GM23248 (cell line): ENCODE results near the gene PDGFC. TPM values are rescaled to one million over a fixed set of nuclear protein-coding genes. Genes with fewer than 3 reads are reported as not detected.

ENCODE experiments used
- DNase-seq: peaks from one replicate; pipeline ENCODE4 v3.0.0-alpha.2; 2015
- H2AFZ ChIP-seq: fragments of 200-600 bp; sonication (generic); 2 replicates; pipeline ENCODE4 v1.6.1; 2016; ENCODE audit warnings: antibody characterized with exemption
- H3F3A ChIP-seq: fragments of 200-600 bp; sonication (generic); 2 replicates; pipeline ENCODE4 v1.6.1; 2016; ENCODE audit warnings: mild to moderate bottlenecking, antibody characterized with exemption, mixed run types; ENCODE audit not compliant: insufficient read depth
- H3K27ac ChIP-seq: fragments of 200-600 bp; sonication (generic); 2 replicates; pipeline ENCODE4 v1.5.1; 2016; ENCODE audit warnings: mild to moderate bottlenecking
- H3K27me3 ChIP-seq: fragments of 200-600 bp; sonication (generic); replicated peaks from 2 replicates; pipeline ENCODE4 v1.6.1; 2016; ENCODE audit warnings: mild to moderate bottlenecking; ENCODE audit not compliant: insufficient read depth
- H3K36me3 ChIP-seq: fragments of 200-600 bp; sonication (generic); 2 replicates; pipeline ENCODE4 v1.6.1; 2016; ENCODE audit warnings: low read depth, mild to moderate bottlenecking
- H3K4me1 ChIP-seq: fragments of 200-600 bp; sonication (generic); 2 replicates; pipeline ENCODE4 v1.6.1; 2016; ENCODE audit warnings: mild to moderate bottlenecking; ENCODE audit not compliant: insufficient read depth
- H3K4me2 ChIP-seq: fragments of 200-600 bp; sonication (generic); one replicate; pipeline ENCODE4 v1.6.1; 2016; ENCODE audit warnings: mild to moderate bottlenecking; ENCODE audit not compliant: unreplicated experiment
- H3K4me3 ChIP-seq: fragments of 200-600 bp; sonication (generic); 2 replicates; pipeline ENCODE4 v1.5.1; 2016; ENCODE audit warnings: mild to moderate bottlenecking
- H3K79me2 ChIP-seq: fragments of 200-600 bp; sonication (generic); 2 replicates; pipeline ENCODE4 v1.6.1; 2016; ENCODE audit warnings: mild to moderate bottlenecking; ENCODE audit not compliant: insufficient read depth
- H3K9ac ChIP-seq: fragments of 200-600 bp; sonication (generic); 2 replicates; pipeline ENCODE4 v1.6.1; 2016; ENCODE audit warnings: mild to moderate bottlenecking
- H3K9me2 ChIP-seq: fragments of 200-600 bp; sonication (generic); 2 replicates; pipeline ENCODE4 v1.6.1; 2016; ENCODE audit warnings: mixed run types, mild to moderate bottlenecking, moderate library complexity; ENCODE audit not compliant: insufficient read depth
- H3K9me3 ChIP-seq: fragments of 200-600 bp; sonication (generic); one replicate; pipeline ENCODE4 v1.6.1; 2017; ENCODE audit warnings: low read depth
- H4K20me1 ChIP-seq: fragments of 200-600 bp; sonication (generic); 2 replicates; pipeline ENCODE4 v1.6.0; 2016; ENCODE audit not compliant: insufficient read depth
- EZH2 ChIP-seq: fragments of 200-600 bp; sonication (generic); IDR thresholded peaks from 2 replicates; pipeline ENCODE4 v1.6.1; 2018; ENCODE audit warnings: antibody characterized with exemption, mild to moderate bottlenecking; ENCODE audit not compliant: insufficient read depth, poor library complexity, severe bottlenecking
- EZH2phosphoT487 ChIP-seq: fragments of 200-600 bp; sonication (generic); IDR thresholded peaks from 2 replicates; pipeline ENCODE4 v1.6.1; 2018; ENCODE audit warnings: antibody characterized with exemption, moderate library complexity, mild to moderate bottlenecking, low read depth; ENCODE audit not compliant: insufficient read depth
- WGBS, 2 experiments: methylation state at CpG; one replicate each; pipeline ENCODE4 v1.1.6; 2015 to 2017; ENCODE audit warnings: low lambda C conversion rate in 2 of 2, low coverage in 1 of 2; ENCODE audit errors: missing lambda C conversion rate in 2 of 2; 5-methylcytosine and 5-hydroxymethylcytosine counted together
- in situ Hi-C: fragments of 300-500 bp; cut with MboI; formaldehyde crosslinking; loops from 2 replicates; pipeline ENCODE4 v1.15.0; 2020
- polyA plus RNA-seq: library from polyadenylated mRNA; unstranded; fragments of >200 nt; fragmentation: Nextera tagmentation; extraction: Ambion mirVana; gene quantifications from 2 replicates; pipeline ENCODE4 v1.2.1, GENCODE V29; 2016
- total RNA-seq: library from RNA; depleted of rRNA; stranded (reverse); fragments of >200 nt; shearing (Covaris generic); gene quantifications from 2 replicates; pipeline ENCODE4 v1.2.3, GENCODE V29; 2014

The PDGFC gene
- total and polyA plus RNA-seq, 2 experiments from 2014 or later = 26.5 to 64.4 TPM

- H3K27ac ChIP-seq = peak overlapping the region; percentile 50
- H3K4me1 ChIP-seq = peaks cover 26% of the 10 kb centered on the region
- WGBS, 2 experiments = 0 to 2% methylated on average over 2 of the region's 2 CpGs
- H2AFZ ChIP-seq = no peak overlapping the region
- TF ChIP-seq EZH2 (no peak), EZH2phosphoT487 (no peak)
- no peaks in the 10 kb centered on the region for H3K9me3 ChIP-seq
- no peaks in the 10 kb centered on the region for H3K9me2 ChIP-seq
- H3F3A ChIP-seq = peaks cover 27% of the 10 kb centered on the region
- H4K20me1 ChIP-seq = no peaks in the 10 kb centered on the region
- in situ Hi-C loops = no loop called here
- no peak overlapping the region for H3K9ac ChIP-seq
- H3K79me2 ChIP-seq = no peaks in the 10 kb centered on the region
- H3K4me3 ChIP-seq = no peak overlapping the region
- H3K36me3 ChIP-seq = no peaks in the 10 kb centered on the region
- no peaks in the 10 kb centered on the region for H3K27me3 ChIP-seq
- peak; percentile 88 for DNase-seq
- H3K4me2 ChIP-seq = peak overlapping the region; percentile 79
These were observed 27.5 kb upstream of the PDGFC start for GRCh38 chr4:156999175-156999517.

DNA sequence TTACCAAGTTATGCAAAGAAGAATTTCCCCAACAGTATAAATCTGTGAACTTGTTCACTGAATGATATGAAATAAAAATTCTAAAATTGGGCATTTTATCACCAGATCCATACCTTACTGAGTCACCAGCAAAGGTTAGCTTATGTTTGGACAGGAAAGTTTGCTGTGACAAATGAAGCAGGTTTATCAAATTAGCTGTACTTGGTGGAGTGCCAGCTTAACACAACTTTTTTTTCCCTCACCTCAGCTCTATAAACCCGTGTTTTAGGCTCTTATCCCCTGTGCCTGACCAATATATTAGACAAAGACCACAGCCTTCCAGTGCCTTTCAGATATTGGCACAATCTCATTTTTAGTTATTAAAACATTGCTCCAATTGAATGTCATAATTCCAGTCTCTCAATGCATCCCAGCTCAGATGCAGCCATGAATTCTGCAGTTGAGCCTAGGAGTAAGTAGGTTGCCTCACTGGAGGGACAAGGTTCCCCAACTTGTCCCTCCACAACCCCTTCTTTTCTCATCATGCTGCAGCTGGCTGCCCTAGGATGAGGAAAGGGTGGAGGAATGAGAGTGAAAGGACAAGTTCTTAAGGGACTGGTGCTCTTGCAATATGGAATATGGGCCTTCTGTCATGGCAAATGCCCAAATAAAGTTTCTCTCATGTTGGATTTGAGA lies 27.0 kb upstream of the PDGFC start:
- in situ Hi-C loops = no loop called here
- no peak overlapping the region for H2AFZ ChIP-seq
- no peaks in the 10 kb centered on the region for H3K27me3 ChIP-seq
- no peaks in the 10 kb centered on the region for H3K9me2 ChIP-seq
- H4K20me1 ChIP-seq = no peaks in the 10 kb centered on the region
- no peak for DNase-seq
- no peaks in the 10 kb centered on the region for H3K36me3 ChIP-seq
- WGBS, 2 experiments = 54 to 65% methylated on average over 1 of the region's 1 CpG
- no peaks in the 10 kb centered on the region for H3K9me3 ChIP-seq
- H3K79me2 ChIP-seq = no peaks in the 10 kb centered on the region
- H3K4me1 ChIP-seq = peaks cover 24% of the 10 kb centered on the region
- no peak overlapping the region for H3K9ac ChIP-seq
- H3K27ac ChIP-seq = peak overlapping the region; percentile 50; the same call in 1 of the 2 replicates
- peaks cover 26% of the 10 kb centered on the region for H3F3A ChIP-seq
- TF ChIP-seq EZH2 = no peak
- no peak for TF ChIP-seq EZH2phosphoT487
- H3K4me2 ChIP-seq = peak overlapping the region; percentile 79
- no peak overlapping the region for H3K4me3 ChIP-seq

DNA sequence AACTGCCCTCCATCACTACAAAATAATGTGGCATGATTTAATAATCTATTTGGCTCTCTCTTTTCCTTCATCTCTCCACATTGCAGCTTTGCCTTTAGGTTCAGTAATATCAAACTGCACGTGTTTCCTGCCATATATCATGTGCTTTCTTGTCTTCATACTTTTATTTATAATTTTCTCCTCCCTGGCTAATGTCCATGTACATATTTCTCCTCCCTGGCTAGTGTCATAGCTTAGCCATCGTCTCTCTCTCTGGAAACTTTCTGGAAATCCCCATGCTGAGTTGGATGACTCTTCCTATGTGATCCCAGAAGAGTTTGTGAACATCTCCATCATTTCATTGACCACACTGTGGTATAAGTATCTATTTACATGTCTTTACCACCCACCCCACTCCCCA lies 21.3 kb upstream of the PDGFC start:
- TF ChIP-seq EZH2phosphoT487 = no peak
- no peak for TF ChIP-seq EZH2
- H3K4me2 ChIP-seq = no peak overlapping the region
- no peak overlapping the region for H3K4me3 ChIP-seq
- H3K27me3 ChIP-seq = no peaks in the 10 kb centered on the region
- no peaks in the 10 kb centered on the region for H3F3A ChIP-seq
- WGBS, 2 experiments = 42 to 45% methylated on average over 2 of the region's 2 CpGs
- H3K9ac ChIP-seq = no peak overlapping the region
- no peaks in the 10 kb centered on the region for H4K20me1 ChIP-seq
- in situ Hi-C loops = no loop called here
- no peak overlapping the region for H2AFZ ChIP-seq
- peak; percentile 26 for DNase-seq
- no peaks in the 10 kb centered on the region for H3K36me3 ChIP-seq
- H3K4me1 ChIP-seq = no peaks in the 10 kb centered on the region
- no peaks in the 10 kb centered on the region for H3K9me2 ChIP-seq
- no peak overlapping the region for H3K27ac ChIP-seq
- peaks cover 4% of the 10 kb centered on the region for H3K9me3 ChIP-seq
- no peaks in the 10 kb centered on the region for H3K79me2 ChIP-seq

DNA sequence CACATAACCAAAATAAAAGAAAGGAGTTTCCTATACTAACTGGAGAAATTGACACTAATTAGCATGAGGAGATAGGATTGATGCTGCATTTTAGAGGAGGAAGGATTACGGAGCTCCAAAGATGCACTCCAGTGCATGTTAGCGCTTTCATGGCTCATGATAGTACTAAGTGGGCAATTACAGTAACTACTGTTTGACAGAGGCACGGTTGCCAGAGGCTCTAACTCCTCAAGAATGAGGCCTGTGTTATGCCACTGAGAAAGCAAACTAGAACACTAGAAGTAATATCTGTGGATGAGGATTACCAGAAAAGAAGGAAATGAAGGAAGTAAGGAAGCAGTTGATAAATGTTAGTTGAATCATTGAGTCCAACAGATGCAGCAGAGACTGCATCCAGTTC lies 19.6 kb upstream of the PDGFC start:
- TF ChIP-seq EZH2phosphoT487 (no peak), EZH2 (no peak)
- Histone ChIP-seq H3K9me3 (peaks cover 4% of the 10 kb centered on the region), H3F3A (no peaks in the 10 kb centered on the region), H3K4me3 (no peak overlapping the region), H3K36me3 (no peaks in the 10 kb centered on the region), H3K9ac (no peak overlapping the region), H2AFZ (no peak overlapping the region), H3K4me2 (no peak overlapping the region), H4K20me1 (no peaks in the 10 kb centered on the region), H3K27ac (no peak overlapping the region), H3K79me2 (no peaks in the 10 kb centered on the region), H3K27me3 (no peaks in the 10 kb centered on the region), H3K9me2 (no peaks in the 10 kb centered on the region), H3K4me1 (no peaks in the 10 kb centered on the region)
- in situ Hi-C loops = no loop called here
- 89 to 90% methylated on average over 3 of the region's 3 CpGs for WGBS, 2 experiments
- DNase-seq = no peak
